KG1 (cell line): ENCODE results near the gene PRIMA1.

ENCODE experiments used
- DNase-seq: peaks from one replicate; lab custom pipeline; 2025; lab: John Stamatoyannopoulos, UW

Gene PRIMA1

DNA sequence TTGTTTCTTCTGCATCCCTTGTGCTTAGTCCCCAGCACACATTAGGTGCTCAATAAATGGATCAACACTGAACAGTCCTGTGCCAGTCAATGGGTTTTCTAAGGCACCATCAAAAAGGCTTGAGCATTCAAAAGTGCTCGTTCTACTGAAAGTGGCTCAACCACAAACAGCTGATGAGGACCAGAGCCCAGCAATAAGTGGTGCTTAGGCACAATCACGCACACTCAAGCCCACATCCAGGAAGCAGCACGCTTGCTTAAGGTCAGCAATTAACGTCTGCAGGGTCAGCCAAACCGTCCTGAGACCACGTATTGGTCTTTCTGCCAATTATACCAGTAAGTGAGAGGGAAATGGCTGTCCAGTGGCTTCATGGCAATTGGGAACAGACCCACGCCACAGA is 56.5 kb downstream of the PRIMA1 start:
- no peak for DNase-seq

- DNase-seq, result no peak
Observed at GRCh38 chr14:93729993-93730392, 58.3 kb downstream of the PRIMA1 start.

DNA sequence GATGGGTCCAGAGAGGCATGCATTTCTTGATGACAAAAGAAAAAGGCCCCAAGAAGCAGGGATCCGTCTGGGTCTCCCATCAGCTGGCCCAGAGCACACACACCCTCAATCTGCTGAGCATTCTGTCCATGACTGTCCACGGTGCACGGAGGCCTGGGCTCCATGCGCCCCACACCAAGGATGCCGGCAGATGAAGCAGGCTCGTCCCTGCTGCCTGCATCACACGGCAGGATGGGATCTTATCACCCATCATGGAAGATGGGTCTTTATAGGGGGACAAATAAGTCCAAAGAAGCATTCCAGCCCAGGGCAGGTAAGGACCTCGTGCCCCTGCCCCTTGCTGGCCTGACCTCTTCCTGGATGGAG is 59.7 kb downstream of the PRIMA1 start:
- DNase-seq, result no peak

- no peak for DNase-seq
Observed at GRCh38 chr14:93727917-93728650, 60.2 kb downstream of the PRIMA1 start.

DNA sequence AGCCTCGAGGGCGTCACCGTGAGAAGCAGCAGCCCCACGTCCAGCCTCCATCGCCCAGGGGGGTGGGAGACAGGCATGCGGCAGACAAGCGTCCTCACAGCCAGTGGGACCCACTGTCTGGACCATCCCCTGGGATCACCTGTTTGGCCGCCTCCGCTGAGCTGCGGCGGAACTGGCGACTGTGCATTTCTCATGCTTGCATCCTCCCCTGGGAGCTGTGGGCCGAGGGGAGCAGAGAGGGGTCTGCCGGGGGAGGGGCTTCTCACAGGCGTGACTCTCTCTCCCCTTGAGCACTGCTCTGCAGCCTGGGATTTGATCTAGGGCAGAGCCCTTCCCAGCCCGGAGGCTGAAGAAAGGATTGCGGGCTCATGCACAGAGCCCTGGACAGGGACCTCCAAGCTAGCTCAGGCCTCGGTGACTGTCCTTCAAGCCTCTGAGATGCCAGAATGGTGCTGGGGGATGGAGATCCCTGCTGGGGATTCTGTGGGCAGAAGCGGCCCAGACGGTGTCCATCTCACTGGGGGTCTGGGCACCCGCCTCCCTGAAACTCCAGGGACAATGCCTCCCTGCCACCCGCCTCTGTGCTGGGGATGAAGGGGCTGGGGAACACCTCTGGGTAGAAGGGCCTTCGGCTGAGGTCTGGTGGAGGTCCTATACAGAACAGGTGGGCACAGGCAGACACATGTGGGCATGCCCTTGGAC is 61.1 kb downstream of the PRIMA1 start:
- no peak for DNase-seq

GRCh38 chr14:93725993-93726392 is 62.3 kb downstream of the PRIMA1 start:
- no peak for DNase-seq

GRCh38 chr14:93725002-93725582 is 63.2 kb downstream of the PRIMA1 start:
- no peak for DNase-seq

- no peak for DNase-seq
Observed at GRCh38 chr14:93723001-93723400, 65.3 kb downstream of the PRIMA1 start.

- DNase-seq, result no peak
Observed at GRCh38 chr14:93720981-93721483, 67.3 kb downstream of the PRIMA1 start.

- no peak for DNase-seq
Observed at GRCh38 chr14:93720076-93720815, 68.0 kb downstream of the PRIMA1 start.

GRCh38 chr14:93719256-93719655 is 69.0 kb downstream of the PRIMA1 start:
- DNase-seq, result no peak

DNA sequence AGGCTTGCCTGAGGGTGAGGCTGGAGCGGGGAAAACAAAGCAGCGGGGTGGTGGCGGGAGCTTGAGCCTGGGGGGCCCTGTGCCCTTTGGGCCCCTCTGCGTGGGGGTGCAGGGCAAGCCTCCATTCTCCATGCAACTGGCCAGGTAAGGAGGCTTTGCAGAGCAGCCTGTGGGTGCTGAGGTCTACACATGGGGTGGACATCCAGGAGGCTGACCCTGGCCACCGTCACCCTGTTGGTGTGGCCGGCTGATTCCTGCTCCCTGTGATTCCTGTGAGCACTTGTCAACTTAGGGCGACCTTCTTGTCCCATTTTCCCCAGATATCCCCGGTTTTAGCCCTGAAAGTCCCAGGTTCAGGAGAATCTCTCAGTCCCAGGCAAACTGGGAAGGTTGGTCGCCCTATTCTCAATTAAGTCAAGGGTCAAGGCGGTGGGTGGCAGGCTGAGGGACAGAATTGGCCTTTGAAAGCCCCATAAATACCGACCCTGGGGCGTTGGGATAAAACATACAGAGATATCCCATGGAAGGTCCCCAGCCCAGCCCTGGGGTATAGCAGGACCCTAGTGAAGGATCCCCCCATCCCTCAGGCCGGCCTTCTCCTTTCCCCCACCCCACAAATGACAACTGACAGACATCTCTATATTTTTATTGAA is 70.5 kb downstream of the PRIMA1 start:
- no peak for DNase-seq

DNA sequence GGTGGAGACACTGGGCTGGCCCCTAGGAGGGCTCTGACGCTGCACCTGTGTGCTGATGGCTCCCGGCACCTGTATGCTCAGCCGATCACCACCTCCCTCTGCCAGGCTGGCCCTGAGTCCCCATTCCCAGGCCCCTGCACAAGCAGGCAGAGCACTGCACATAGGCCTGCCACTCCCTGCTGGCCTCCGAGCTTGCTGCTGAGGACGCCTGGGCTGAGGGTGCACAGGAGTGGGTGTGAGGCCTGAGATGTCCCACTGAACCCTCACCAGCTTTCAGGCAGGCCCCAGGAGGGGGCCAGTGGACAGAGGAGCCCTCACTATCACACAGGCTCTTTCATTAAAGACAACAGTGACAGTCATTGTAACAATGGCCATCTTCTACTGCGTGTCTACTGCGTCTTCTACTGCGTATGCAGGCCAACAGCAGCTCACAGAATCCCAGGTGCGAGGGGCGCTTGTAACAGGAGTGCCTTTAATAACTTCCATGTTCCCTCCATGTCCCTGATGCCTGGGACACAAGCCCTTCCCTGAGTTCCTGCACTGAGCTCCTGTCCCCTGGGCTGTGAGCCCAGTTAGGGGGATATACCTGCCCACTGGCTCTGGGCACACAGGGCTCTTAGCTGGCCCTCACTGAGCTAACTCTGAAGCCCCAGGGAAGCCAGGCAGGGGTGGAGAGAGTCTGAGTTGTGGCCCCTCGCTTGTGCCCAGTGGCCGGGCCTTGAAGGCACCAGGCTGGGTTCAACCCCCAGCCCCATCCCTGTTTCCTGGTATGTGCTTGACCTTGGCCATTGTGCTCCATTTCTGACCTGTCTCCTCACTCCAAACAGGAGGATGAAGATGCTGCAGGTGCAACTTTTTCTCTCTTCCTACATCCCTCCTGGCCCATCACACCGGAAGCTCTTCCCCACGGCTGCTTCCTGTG is 71.3 kb downstream of the PRIMA1 start:
- no peak for DNase-seq

- DNase-seq, result no peak
Observed at GRCh38 chr14:93716002-93716745, 72.1 kb downstream of the PRIMA1 start.

GRCh38 chr14:93715279-93715927 is 72.9 kb downstream of the PRIMA1 start:
- DNase-seq, result no peak

DNA sequence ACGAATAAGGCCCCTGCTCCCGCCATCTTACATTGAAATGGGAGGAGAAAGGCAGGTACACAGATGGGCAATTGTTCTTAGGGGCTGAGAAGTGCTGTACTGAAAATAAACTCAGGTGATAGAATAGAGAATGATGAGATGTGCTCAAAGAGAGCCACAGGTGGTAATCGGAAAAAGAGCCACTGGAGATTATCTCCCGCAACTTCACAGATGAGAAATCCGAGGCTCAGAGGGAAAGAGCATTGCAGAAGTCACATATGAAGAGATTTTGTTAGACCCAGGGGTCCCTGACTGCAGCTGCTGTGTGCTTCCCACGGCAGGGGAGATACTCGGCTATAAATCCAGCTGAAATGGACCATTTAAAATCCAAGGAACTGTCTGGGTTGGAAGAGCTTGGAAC is 73.7 kb downstream of the PRIMA1 start:
- DNase-seq, result no peak

DNA sequence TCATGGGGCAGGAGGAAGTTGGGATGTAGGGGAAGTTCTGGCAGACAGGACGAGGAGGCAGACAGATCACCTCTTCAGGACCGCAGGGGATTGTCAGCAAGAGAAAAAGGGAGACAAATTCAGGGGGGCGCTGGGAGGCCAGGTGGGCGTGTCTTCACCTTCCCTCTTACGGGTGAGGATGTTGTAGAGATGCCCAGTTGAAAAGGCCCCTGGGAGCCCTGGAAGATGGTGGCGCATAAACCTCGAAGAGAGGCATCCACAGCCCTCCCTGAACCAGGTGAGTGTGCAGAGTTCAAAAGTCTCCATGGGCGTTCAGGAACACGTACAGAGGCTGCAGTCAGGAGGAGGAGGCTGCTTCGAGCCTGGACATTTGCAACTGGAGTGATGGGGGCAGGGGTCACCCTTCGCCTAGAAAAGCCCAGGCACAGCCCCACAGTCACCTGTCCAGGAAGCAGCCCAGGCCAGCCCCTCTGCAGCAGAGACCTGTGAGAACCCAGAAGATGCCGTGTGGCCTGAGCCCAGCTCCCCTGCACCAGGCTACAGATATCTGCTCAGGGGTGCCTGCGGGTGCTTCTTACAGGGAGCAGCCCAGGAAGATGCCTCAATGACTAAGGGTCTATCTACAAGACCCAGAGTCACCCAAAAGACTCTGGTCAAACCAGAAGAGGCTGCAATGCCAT is 74.4 kb downstream of the PRIMA1 start:
- no peak for DNase-seq

- no peak for DNase-seq
Observed at GRCh38 chr14:93712838-93713724, 75.2 kb downstream of the PRIMA1 start.
